ENCODE data around the gene GUF1.

GUF1 gene, protein sequence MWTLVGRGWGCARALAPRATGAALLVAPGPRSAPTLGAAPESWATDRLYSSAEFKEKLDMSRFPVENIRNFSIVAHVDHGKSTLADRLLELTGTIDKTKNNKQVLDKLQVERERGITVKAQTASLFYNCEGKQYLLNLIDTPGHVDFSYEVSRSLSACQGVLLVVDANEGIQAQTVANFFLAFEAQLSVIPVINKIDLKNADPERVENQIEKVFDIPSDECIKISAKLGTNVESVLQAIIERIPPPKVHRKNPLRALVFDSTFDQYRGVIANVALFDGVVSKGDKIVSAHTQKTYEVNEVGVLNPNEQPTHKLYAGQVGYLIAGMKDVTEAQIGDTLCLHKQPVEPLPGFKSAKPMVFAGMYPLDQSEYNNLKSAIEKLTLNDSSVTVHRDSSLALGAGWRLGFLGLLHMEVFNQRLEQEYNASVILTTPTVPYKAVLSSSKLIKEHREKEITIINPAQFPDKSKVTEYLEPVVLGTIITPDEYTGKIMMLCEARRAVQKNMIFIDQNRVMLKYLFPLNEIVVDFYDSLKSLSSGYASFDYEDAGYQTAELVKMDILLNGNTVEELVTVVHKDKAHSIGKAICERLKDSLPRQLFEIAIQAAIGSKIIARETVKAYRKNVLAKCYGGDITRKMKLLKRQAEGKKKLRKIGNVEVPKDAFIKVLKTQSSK

DNA sequence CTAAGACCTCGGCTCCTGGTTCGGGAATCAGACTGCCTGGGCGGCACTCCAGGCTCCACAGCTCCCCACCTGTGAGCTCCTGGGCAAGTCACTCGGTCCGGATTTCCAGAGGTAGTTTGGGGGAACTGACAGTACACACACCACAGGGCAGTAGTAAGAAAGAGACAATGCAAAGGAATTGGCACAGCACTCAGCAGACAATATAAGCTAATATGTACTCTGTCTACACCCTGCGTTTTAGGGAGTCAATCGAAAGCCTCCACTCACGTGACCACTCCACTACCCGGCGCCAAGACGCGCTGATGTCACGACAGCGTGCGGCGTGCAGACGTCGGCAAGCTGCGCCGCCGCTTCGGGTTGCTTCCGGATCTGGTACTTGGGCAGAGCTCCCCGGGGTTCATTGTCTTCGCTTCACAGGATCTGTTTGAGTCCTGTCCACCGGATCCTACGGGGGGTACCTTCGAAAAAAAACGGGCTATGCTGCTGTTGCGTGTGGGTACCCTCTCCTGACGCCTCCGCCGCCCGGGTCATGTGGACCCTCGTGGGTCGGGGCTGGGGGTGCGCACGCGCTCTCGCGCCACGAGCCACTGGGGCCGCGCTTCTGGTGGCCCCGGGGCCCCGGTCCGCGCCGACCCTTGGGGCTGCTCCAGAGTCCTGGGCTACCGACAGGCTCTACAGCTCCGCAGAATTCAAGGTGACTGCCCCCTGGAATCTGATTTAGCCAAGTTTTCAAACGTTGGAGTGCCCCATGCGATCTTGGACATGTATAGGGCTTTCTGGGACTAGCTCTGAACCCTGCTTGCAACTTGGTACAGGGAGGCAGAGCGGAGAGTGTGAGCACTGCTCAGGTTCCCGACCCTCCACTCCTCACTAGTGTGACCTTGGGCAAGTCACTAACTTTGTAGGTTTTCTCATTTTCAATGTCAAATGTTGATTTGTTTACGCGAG is at the start of gene GUF1:
Gene GUF1, plus strand, starts transcription at position 327 of the 948 bp plus-strand sequence. Its CDS starts 203 bp downstream, at position 530.
- DNase-seq: peak; percentile 79

DNA sequence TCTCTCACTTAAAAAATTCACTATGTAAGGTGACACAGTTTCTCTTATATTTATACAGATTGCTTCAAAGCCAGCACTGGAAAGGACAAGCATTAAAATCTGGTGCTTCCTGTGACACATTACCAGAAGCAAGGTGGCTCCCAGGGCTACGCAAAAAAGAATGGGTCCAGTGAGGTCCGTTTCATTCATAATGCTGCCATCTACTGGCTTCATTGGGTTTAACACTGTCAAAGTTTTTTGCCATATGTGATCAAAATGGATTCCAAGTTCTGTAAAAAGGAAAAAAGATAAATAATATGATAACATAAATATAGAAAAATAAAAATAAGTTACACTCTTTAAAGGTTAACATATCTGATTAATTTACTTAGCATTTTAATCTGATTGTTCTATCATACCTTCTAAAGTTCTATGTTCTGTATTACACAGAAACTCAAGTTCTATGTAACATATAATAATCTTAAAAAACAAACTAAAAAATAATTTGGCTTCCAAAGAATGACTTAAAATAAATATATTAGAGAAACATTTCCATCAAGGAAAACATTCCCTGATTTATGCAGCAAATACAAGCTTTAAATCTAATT is 48.8 kb upstream of the GUF1 start:
- DNase-seq: no peak

DNA sequence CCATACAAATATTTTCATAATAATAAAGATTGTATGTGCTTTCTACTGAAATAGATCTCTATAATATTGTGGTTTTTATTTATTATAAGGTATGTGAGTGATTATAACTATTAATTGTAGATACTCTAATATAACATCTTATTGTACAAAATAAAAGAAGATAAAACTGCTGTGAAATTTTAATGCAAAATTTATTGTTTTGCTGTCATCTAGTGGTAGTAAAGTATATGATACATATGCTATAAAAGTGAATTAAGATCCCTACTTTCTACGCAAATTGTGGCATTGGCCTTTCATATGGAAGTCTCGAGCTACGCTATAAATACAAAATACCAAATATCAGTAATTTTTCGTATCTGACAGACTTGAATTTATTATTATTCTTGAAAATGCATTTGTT is 46.1 kb upstream of the GUF1 start:
- no peak for DNase-seq

DNA sequence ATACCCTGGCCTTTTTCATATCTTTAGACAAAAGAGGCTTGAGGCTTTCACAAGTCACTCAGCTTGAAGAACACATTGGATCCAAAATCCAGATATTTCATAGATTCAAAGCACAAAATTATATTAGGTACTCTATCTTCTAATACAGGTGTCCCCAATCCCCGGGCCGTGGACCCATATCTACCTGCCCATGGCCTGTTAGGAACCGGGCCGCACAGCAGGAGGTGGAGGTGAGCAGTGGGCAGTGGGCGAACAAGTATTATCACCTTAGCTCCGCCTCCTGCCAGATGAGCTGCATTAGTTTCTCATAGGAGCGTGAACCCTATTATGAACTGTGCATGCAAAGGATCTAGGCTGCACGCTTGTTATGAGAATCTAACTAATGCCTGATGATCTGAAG is 45.5 kb upstream of the GUF1 start:
- DNase-seq: no peak

DNA sequence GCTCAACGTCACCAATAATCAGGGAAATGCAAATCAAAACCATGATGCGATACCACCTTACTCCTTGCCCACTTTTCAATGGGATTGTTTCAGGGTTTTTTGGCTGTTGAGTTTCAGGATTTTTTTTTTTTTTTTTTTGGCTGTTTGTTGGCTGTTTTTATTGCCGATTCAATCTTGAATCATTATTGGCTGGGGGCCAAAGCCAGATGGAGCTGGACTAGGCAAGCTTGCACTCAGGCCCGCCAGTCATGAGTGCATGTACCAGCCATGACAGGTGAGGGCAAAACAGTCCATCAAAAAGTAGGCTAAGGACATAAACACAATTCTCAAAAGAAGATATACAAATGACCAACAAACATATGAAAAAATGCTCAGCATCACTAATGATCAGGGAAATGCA is 40.1 kb upstream of the GUF1 start:
- no peak for DNase-seq

DNA sequence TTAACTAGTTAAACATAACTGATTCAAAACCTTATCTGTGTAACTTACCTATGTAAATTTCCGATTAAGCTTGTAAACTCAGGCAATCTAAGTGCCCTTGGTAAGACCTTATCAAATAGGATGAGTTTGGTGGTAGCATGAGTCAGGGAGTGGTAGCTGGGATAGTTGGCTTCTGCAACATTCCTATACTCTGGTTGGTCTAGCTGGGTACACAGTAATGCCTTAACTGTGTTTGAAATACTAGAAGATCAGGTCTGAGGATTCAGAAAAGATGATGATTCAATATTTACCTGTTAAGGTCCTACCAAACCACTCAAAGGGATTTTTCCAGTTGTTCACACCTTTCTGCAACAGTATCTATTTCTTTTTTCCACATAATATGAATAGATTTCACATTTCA is 32.1 kb upstream of the GUF1 start:
- no peak for DNase-seq

DNA sequence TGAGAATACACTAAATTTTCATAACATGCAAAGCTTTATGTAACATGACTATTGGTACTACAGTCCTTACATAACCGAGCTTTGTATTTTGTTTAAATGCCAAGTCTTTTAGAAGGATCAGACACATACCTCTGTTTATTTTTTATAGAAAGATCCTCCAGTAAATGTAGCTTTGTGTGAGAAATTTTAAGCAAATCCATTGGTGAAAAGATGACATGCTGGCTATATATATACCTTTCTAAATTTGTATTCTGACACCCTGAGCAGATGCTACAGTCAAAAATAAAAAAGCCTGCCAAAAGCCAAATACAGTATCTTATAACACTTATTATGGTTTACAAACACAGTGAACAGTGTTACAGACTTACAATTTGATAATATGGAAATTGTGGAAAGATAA is 26.8 kb upstream of the GUF1 start, which contains the start of gene YIPF7:
Gene YIPF7, minus strand, starts transcription at position 201 of the 400 bp plus-strand sequence. CDS start 1,525 bp downstream, outside the sequence.
- no peak for DNase-seq

DNA sequence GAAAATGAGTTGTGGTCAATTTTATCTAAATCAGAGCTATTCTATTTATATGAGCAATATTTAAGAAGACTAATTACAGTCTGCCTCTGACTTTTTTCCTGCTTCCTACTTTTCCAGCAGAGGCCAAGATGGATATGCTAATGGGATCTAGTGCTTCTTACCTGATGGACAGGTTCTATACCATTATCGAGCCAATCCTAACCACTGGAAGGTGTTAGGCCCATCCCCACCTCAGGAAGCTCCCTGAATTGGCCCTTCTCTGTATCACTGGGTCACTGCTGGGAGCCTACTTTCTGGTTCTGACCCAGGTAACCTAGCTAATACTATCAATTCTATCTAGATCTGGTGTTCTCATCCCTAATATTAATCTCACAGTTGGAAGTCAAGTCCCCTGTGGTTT is 26.2 kb upstream of the GUF1 start:
- DNase-seq: no peak

DNA sequence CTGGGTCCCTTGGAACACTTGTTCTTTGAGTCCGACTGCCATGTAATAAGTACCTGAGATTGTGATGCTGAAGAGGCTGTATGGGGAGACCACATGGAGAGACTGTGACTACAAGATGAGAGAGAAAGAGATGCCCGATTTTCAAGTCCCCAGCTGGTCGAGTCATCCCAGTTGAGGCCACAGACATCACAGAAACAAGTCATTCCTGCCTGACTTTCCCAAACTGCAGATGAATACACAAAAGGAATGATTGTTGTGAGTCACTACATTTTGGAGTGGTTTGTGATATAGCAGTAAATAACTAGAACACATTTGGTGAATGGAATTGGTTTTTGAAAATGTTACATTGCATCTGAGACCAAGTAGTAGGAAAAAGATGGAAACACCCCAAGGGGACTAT is 17.8 kb upstream of the GUF1 start:
- no peak for DNase-seq

DNA sequence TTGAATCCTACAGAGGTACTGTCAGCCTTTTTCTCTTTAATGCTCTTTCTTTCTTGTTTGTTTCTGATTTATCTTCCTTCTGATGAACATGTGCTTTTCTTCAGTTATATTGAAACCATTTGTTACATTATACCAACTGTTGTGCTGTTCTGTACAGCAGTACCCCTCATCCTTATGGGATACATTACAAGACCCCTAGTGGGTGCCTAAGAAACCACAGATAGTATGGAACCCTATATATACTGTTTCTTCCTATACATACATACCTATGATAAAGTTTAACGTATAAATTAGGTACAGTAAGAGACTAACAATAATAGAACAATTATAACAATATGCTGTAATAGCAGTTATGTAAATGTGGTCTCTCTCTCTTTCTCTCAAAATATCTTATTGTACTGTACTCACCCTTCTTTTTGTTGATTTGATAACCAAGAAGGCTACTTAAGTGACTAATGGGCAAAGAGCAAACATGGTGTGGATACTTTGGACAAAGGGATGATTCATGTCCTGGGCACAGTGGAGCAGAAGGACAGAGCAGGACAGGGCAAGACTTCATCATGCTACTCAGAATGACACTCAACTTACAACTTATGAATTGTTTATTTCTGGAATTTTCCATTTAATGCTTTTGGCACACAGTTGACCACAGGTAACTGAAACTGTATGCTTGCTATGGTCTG is 16.1 kb upstream of the GUF1 start:
- no peak for DNase-seq

DNA sequence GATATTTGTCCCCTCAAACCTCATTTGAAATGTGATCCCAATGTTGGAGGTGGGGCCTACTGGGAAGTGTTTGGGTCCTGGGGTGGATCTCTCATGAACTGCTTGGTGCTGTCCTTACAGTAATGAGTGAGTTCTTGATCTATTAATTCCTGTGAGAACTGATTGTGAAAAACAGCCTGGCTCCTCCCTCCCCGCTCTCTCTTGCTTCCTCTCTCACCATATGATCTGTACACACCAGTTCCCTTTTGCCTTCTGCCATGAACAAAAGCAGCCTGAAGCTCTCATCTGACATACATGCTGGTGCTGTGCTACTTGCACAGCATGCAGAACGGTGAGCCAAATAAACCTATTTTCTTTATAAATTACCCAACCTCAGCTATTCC is 15.6 kb upstream of the GUF1 start:
- no peak for DNase-seq

DNA sequence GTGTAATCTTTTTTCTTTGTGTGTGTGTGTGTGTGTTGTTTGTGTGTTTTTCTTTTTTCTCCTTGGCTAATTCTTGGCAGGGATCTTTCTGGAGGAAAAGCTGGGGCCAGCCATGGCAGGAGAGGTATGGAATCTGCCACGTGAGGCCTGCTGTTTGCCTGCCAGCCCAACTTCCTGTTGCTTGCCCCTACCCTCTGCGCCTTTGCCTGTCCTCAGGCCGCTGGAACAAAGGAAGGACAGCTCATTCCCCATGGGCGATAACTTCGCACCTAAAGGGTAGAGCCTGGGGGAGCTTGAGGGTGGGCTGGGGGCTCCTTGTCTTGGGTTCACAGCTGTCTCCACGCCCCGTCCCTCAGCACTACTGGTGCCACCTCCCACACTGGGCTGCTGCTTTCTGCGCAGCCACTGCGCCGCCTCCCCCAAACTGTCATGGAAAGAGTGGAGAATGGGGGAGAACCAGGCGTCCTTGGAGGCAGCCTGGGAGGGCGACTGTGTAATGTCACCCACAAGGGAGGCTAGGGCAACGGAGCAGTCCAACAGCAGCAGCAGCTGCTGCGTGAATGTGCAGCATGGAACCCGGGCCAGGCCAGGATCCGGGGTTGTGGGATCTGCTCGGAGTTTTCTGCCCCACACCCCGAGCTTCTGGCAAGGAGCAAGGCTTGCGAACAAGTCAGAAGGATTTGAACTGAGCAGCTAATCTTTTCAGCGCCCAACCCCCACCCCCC is 14.5 kb upstream of the GUF1 start:
- no peak for DNase-seq

DNA sequence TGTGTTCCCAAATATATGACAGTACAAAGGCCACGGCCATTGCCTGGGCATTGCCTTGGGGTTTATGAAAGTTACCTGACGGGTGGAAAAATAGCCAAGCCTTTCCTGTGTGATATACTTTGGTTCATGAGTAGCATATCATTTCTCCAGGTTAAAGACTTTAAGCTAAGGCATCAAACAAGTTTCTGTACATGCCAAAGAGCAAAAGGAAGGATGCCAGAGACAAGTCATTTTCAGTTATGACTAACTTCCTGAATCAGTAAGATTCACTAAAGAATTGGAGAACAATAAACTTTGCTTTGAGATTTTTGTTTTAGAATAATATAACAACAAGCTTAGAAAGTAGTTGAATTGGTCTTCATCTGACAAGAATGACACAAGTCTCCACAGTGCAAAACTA is 9.7 kb upstream of the GUF1 start:
- DNase-seq: no peak

DNA sequence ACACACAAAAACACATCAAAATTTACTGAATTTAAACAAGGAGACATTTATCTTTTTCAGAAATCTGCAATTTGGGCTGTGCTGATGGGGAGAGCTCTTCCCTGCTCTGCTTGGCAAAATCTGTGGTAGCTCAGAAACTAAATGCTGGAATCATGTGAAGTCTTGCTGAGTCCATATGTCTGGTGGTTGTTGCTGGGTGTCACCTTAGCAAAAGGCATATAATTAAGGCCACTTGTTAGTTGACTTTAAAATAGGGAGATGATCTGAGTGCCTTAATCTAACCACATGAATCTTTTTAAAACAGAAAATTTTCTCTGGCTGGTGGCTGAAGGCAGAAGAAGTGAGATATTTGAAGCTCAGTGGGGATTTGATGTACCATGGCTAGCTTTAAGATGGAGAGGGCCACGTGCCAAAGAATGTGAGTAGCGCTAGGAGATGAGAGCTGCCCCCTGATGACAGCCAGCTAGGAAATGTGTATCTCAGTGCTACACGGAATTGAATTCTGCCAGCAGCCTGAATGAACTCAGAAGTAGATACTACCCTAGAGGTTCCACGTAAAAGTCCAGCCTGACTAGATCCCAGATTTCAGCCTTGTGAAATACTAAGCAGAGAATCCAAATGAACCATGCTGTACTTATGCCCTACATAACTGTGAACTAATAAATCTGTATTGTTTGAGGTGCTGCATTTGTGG is 7.6 kb upstream of the GUF1 start:
- DNase-seq: no peak

DNA sequence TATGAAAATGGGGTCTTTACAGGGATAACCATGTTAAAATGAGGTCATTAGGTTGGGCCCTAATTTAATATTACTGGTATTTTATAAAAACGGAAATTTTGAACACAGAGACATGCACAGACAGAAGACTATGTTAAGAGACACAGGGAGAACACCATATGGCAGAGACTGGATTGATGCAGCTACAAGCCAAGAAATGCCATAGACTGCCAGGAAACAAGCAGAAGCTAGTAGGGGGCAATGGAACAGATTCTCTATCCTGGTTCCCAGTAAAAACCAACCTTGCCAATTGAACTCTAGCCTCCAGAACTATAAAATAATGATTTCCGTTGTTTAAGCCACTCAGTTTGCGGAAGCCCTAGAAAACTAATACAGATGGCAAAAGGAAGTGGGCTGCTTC is 6.6 kb upstream of the GUF1 start:
- DNase-seq: no peak

DNA sequence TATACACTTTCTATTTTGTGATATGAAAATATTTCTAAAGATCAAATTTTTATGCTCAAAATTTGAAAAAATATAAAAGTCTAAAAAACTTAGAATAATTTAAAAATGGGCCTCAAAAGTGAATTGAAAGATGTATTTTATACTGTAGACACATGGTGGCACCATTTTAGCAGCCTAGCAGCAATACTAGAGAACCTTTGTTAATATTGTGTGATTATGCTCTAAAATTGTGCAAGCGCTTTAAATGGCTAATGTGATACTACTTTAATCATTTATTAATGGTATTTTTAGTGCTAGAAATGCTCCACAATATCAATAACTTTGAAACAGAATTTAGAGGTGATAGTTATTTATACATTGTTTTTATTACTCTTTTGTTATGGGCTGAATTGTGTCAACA is 3.7 kb upstream of the GUF1 start:
- DNase-seq: no peak

DNA sequence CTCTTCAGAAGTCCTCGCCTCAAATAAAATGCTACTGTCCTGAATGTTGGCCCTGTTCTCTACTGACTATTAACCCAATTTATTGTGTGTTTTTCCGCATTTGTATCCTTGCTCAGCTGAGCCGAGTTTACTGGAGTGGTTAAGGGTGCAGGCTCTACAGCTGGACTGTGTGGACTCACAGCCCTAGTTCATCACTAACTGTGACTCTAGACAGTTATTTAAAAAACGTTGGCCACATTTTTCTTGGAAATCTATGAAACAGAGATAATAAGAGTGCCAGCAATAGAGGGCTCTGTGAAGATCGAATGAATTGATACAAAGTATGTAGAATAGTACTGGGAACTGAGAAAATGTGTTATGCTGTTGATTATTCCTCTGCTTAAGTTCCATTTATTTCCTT is 2.9 kb upstream of the GUF1 start:
- DNase-seq: no peak

DNA sequence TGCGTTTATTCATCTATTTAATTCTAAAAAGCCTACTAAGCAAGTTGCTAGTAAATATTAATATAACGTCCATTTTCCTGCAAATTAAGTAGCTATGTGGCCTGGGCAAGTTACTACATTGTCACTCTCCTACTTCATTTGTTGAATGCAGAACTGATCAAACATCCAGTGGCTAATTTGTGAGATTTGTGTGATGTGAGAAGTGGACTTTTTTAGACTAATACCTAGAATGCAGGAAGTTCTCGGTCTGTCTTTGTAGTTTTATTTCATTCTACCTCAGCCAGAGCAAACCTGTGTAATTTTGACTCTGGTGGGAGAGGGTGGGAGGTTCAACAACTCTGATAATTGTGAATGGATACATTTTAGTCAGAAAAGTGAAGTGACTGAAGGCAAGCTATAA is 840 bp downstream of the GUF1 start:
- no peak for DNase-seq

DNA sequence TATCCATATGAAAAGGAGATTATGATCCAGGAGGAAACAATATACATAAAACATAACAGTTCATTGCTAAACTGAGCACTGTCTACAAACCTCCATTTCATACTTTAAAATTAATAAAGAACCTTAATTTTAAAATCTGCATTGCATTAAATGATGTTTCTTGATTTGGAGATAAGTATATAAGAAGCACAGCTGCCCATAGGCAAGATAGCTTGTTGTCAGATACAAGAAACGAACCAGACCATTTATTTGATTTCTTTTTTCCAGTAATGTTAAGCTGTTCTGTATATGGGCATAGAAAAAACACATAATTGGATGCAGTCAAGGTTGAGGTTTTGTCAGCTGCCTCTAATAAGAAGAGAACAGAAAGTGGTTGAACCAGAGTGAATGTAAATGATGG is 6.4 kb downstream of the GUF1 start:
- no peak for DNase-seq

DNA sequence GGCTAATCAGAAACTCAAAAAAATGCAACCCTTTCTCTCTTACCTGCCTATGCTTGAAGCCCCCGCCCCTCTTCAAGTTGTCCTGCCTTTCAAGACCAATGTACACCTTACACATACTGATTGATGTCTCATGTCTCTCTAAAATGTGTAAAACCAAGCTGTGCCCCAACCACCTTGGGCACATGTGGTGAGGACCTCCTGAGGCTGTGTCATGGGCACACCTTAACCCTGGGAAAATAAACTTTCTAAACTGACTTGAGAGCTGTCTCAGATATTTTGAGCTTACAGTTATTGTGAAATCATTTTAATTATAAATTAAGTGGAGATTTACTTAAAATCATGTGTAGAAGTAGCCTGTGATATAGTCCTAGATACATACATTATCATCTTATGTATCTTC is 22.2 kb downstream of the GUF1 start:
- DNase-seq: no peak

DNA sequence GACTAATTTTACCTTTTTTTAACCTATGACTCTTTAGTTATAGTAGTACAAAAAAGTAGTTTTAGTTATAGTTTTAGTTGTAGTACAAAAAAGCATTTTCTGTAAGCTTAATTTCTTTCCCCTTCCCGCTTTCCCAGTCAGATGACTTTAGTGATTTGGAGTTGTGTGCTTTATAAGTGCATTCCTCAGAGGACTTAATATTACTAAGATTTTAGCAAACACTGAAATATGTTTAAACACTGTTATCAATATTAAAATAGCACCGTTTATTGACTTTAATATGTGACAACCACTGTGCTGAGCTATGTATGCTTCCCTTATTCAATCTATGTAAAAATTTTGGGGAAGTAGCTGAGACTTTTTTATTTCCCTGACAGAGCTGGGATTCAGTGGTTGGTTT is 22.8 kb downstream of the GUF1 start:
- DNase-seq: no peak
